HEK293T (cell line): ENCODE data around the gene HOXC5.
"Not testable (repeated sequence)": the region's sequence is repeated elsewhere in the genome, so short reads cannot be mapped to it uniquely, and the experiment has no call there.

Experiments used
- CTCF ChIA-PET: fragments of 350-600 bp; formaldehyde crosslinking; extraction: SDS; loops from one replicate; lab custom pipeline; 2021; ENCODE audit warnings: antibody characterized with exemption, inconsistent platforms; lab: Yijun Ruan, JAX
- POLR2A ChIA-PET: fragments of 350-600 bp; formaldehyde crosslinking; extraction: SDS; loops from one replicate; lab custom pipeline; 2020; ENCODE audit warnings: antibody characterized with exemption, inconsistent platforms; lab: Yijun Ruan, JAX
- DNase-seq: peaks from one replicate; pipeline ENCODE4 v3.0.0; 2012; ENCODE audit warnings: mixed read lengths; ENCODE audit errors: extremely low spot score
- ARNT ChIP-seq: fragments of 450-650 bp; IDR thresholded peaks from 2 replicates; pipeline ENCODE4 v1.6.1; 2017; ENCODE audit warnings: mild to moderate bottlenecking
- BHLHE40 ChIP-seq: fragments of 450-650 bp; IDR thresholded peaks from 2 replicates; pipeline ENCODE4 v1.6.1; 2016; ENCODE audit warnings: mild to moderate bottlenecking, moderate library complexity, borderline replicate concordance
- CTBP1 ChIP-seq: fragments of 450-650 bp; IDR thresholded peaks from 2 replicates; pipeline ENCODE4 v1.6.1; 2016; ENCODE audit warnings: borderline replicate concordance
- ELF4 ChIP-seq: fragments of 450-650 bp; IDR thresholded peaks from 2 replicates; pipeline ENCODE4 v1.6.1; 2017; ENCODE audit warnings: antibody characterized with exemption
- FOXA1 ChIP-seq: fragments of 450-650 bp; IDR thresholded peaks from 2 replicates; pipeline ENCODE4 v1.6.1; 2016; ENCODE audit warnings: mild to moderate bottlenecking
- FOXK2 ChIP-seq: fragments of 450-650 bp; IDR thresholded peaks from 2 replicates; pipeline ENCODE4 v1.6.1; 2016; ENCODE audit warnings: mild to moderate bottlenecking
- FOXM1 ChIP-seq: fragments of 450-650 bp; IDR thresholded peaks from 2 replicates; pipeline ENCODE4 v1.6.1; 2017; ENCODE audit warnings: mild to moderate bottlenecking, borderline replicate concordance
- HDGF ChIP-seq: fragments of 450-650 bp; IDR thresholded peaks from 2 replicates; pipeline ENCODE4 v1.6.1; 2017; ENCODE audit warnings: antibody characterized with exemption, borderline replicate concordance
- L3MBTL2 ChIP-seq: fragments of 450-650 bp; conservative IDR thresholded peaks from 2 replicates; pipeline ENCODE4 v1.6.1; 2016; ENCODE audit warnings: mild to moderate bottlenecking
- LEF1 ChIP-seq: fragments of 450-650 bp; IDR thresholded peaks from 2 replicates; pipeline ENCODE4 v1.6.1; 2017; ENCODE audit warnings: mild to moderate bottlenecking, borderline replicate concordance
- NFRKB ChIP-seq: fragments of 450-650 bp; IDR thresholded peaks from 2 replicates; pipeline ENCODE4 v1.6.1; 2016; ENCODE audit warnings: mild to moderate bottlenecking, moderate library complexity
- PKNOX1 ChIP-seq: fragments of 450-650 bp; IDR thresholded peaks from 2 replicates; pipeline ENCODE4 v1.6.1; 2016
- SP1 ChIP-seq: fragments of 450-650 bp; IDR thresholded peaks from 2 replicates; pipeline ENCODE4 v1.6.1; 2017
- SUZ12 ChIP-seq: fragments of 450-650 bp; IDR thresholded peaks from 2 replicates; pipeline ENCODE4 v1.6.1; 2016; ENCODE audit warnings: mild to moderate bottlenecking
- TARDBP ChIP-seq: fragments of 450-650 bp; IDR thresholded peaks from 2 replicates; pipeline ENCODE4 v1.6.1; 2016
- ZNF384 ChIP-seq: fragments of 450-650 bp; IDR thresholded peaks from 2 replicates; pipeline ENCODE4 v1.6.1; 2016

Gene HOXC5

GRCh38 chr12:54068418-54069070 is 35.7 kb downstream of the HOXC5 start:
- POLR2A ChIA-PET: interaction anchor here (1.2 kb wide), 1 partner anchor 15 kb away, joined by 4 read pairs; the partner anchor contains the start of gene HOXC4
- CTCF ChIA-PET: no interaction called here
- TF ChIP-seq LEF1: no peak
- no peak for TF ChIP-seq HDGF
- no peak for TF ChIP-seq L3MBTL2
- no peak for TF ChIP-seq TARDBP
- TF ChIP-seq CTBP1: no peak
- TF ChIP-seq ARNT: no peak

GRCh38 chr12:54071942-54072341 is 39.1 kb downstream of the HOXC5 start:
- no peak for TF ChIP-seq L3MBTL2
- no peak for TF ChIP-seq FOXK2
- no peak for TF ChIP-seq LEF1
- TF ChIP-seq SUZ12: no peak
- TF ChIP-seq HDGF: no peak
- TF ChIP-seq ELF4: no peak
- ChIA-PET POLR2A (no interaction called here), CTCF (no interaction called here)
- no peak for DNase-seq

More at GRCh38 chr12:54068418-54069070, 35.7 kb downstream of the HOXC5 start:
- no peak for DNase-seq

GRCh38 chr12:54074308-54074707 is 41.5 kb downstream of the HOXC5 start:
- TF ChIP-seq SP1: no peak
- TF ChIP-seq ZNF384: no peak
- CTCF ChIA-PET: no interaction called here
- POLR2A ChIA-PET: no interaction called here
- no peak for DNase-seq

GRCh38 chr12:54075409-54075808 is 42.6 kb downstream of the HOXC5 start:
- ChIA-PET POLR2A (no interaction called here), CTCF (no interaction called here)
- TF ChIP-seq PKNOX1 (no peak), NFRKB (no peak), HDGF (no peak), FOXM1 (no peak), FOXK2 (no peak), FOXA1 (no peak), BHLHE40 (no peak)
- DNase-seq: no peak

- no peak for DNase-seq
- ChIA-PET POLR2A (no interaction called here), CTCF (no interaction called here)
- TF ChIP-seq NFRKB (no peak), SP1 (no peak), FOXK2 (no peak), SUZ12 (no peak), LEF1 (no peak), BHLHE40 (no peak), FOXM1 (no peak), ELF4 (no peak), PKNOX1 (no peak), TARDBP (no peak), L3MBTL2 (no peak), ZNF384 (no peak), ARNT (no peak), FOXA1 (no peak), HDGF (no peak), CTBP1 (no peak)
These were observed 43.1 kb downstream of the HOXC5 start for GRCh38 chr12:54075974-54076373.

- CTCF ChIA-PET: interaction anchor here (1.3 kb wide), 1 partner anchor 46 kb away, joined by 3 read pairs; no protein-coding TSS in a partner anchor
- DNase-seq: not testable (repeated sequence)
- POLR2A ChIA-PET: interaction anchor here (1.0 to 1.4 kb wide), 2 partner anchors 40 to 48 kb away, joined by 3 to 4 read pairs; no protein-coding TSS in a partner anchor
These were observed 45.0 kb downstream of the HOXC5 start for GRCh38 chr12:54077843-54078242.

GRCh38 chr12:54079115-54079514 is 46.3 kb downstream of the HOXC5 start:
- DNase-seq: not testable (repeated sequence)
- POLR2A ChIA-PET: interaction anchor here (1.2 to 1.4 kb wide), 2 partner anchors 25 to 46 kb away, joined by 3 to 4 read pairs; partner anchors contain the start of gene HOXC4
- CTCF ChIA-PET: interaction anchor here (0.6 kb wide), 1 partner anchor 922 kb away, joined by 10 read pairs; no protein-coding TSS in a partner anchor

- CTCF ChIA-PET, POLR2A ChIA-PET, DNase-seq: not testable (repeated sequence)
These were observed 47.4 kb downstream of the HOXC5 start for GRCh38 chr12:54080008-54080924.
